Fibroblast of pulmonary artery (primary cell): ENCODE measurements around the gene SKA1.
"Not testable (repeated sequence)": the region's sequence is repeated elsewhere in the genome, so short reads cannot be mapped to it uniquely, and the experiment has no call there.

Experiments used
- DNase-seq: peaks from one replicate; pipeline ENCODE4 v3.0.0-alpha.2; 2010; ENCODE audit warnings: low read depth
- H3K4me3 ChIP-seq: replicated peaks from 2 replicates; pipeline ENCODE4 v1.5.1; 2011; ENCODE audit warnings: low read depth, mild to moderate bottlenecking, control low read depth, low read length, moderate library complexity
- TF ChIP-seq, protein P1 (sequence below): IDR thresholded peaks from 2 replicates; pipeline ENCODE4 v1.5.1; 2011; ENCODE audit warnings: mild to moderate bottlenecking, control low read depth, low read length, inconsistent platforms; ENCODE audit errors: missing control alignments

SKA1 gene

DNA sequence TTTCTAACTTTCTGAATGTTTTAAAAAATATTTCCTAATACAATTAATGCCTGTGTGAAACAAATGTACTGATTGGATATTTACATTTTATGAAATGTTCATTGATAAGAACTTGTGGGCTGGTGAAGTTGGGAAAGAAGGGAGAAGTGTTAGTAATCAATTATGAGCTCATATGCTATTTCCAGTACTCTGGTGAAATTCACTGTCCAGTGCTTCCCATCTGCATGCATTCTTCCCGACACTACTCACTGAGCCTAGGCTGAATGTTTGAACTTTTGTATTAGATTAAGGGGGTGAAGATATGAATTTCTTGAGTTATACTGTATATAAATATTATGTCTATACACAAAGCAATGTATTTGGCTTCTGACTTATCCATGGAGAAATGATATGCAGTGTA is 36.0 kb downstream of the SKA1 start:
- no peak overlapping the region for H3K4me3 ChIP-seq
- TF ChIP-seq, protein P1, sequence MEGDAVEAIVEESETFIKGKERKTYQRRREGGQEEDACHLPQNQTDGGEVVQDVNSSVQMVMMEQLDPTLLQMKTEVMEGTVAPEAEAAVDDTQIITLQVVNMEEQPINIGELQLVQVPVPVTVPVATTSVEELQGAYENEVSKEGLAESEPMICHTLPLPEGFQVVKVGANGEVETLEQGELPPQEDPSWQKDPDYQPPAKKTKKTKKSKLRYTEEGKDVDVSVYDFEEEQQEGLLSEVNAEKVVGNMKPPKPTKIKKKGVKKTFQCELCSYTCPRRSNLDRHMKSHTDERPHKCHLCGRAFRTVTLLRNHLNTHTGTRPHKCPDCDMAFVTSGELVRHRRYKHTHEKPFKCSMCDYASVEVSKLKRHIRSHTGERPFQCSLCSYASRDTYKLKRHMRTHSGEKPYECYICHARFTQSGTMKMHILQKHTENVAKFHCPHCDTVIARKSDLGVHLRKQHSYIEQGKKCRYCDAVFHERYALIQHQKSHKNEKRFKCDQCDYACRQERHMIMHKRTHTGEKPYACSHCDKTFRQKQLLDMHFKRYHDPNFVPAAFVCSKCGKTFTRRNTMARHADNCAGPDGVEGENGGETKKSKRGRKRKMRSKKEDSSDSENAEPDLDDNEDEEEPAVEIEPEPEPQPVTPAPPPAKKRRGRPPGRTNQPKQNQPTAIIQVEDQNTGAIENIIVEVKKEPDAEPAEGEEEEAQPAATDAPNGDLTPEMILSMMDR = no peak
- DNase-seq = peak; percentile 81

DNA sequence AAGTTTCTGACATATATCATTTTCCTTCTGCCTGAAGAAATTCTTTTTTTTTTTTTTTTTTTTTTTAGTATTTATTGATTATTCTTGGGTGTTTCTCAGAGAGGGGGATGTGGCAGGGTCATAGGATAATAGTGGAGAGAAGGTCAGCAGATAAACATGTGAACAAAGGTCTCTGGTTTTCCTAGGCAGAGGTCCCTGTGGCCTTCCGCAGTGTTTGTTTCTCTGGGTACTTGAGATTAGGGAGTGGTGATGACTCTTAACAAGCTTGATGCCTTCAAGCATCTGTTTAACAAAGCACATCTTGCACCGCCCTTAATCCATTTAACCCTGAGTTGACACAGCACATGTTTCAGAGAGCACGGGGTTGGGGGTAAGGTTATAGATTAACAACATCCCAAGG is 42.0 kb downstream of the SKA1 start:
- H3K4me3 ChIP-seq, DNase-seq: not testable (repeated sequence)

DNA sequence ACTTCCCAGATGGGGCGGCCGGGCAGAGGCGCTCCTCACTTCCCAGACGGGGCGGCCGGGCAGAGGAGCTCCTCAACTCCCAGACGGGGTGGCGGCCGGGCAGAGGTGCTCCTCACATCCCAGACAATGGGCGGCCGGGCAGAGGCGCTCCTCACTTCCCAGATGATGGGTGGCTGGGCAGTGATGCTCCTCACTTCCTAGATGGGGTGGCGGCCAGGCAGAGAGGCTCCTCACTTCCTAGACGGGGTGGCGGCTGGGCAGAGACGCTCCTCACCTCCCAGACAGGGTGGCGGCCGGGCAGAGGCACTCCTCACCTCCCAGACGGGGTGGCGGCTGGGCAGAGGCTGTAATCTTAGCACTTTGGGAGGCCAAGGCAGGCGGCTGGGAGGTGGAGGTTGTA is 42.9 kb downstream of the SKA1 start:
- H3K4me3 ChIP-seq, DNase-seq: not testable (repeated sequence)

DNA sequence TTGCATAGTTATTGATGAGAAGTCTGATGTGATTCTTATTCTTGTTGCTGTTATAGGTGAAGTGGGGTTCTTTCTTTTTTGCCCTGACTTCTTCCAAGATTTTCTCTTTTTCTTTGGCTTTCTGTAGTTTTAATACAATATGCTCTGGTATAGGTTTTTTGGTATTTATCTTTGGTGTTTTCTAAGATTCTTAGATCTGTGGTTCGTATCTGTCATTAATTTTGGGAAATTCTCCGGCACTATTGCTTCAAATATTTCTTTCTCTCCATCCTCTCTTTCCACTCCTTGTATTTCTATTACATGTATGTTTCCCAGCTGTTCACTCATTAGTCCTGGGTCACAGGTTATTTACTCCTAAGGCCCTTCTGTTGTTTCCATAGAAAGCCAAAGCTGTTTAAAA is 43.8 kb downstream of the SKA1 start:
- TF ChIP-seq, protein P1 = no peak
- H3K4me3 ChIP-seq = no peak overlapping the region
- no peak for DNase-seq

DNA sequence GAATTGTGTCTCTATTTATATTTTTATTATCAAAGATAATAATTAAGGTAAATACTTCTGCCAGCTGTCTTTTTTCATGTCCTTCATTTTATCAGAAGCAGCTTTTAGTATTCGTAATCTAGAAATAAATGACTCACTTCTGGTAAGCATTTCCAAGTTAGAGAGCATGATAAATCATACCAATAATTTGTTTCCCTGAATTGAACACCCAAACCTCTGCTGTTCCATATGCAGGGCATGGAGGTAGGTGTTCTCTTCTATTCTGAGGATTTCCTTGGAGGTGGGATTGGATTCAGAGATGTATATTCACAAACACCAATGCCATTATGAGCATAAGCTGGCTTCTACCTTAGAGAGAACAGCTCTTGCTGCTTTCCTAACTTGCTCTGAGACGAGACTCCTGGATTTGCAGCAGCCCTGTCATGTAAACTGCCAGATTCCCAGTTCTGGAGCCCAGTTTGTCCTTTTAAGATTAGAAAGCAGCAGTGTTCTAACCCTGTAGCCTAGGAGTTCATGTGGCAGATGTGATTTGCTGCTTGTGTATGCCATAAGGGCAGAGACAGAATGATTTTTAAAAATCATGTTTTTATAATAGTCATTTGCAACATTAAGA is 47.5 kb downstream of the SKA1 start:
- H3K4me3 ChIP-seq = no peak overlapping the region
- peak; percentile 31 for DNase-seq
- TF ChIP-seq, protein P1 = no peak

DNA sequence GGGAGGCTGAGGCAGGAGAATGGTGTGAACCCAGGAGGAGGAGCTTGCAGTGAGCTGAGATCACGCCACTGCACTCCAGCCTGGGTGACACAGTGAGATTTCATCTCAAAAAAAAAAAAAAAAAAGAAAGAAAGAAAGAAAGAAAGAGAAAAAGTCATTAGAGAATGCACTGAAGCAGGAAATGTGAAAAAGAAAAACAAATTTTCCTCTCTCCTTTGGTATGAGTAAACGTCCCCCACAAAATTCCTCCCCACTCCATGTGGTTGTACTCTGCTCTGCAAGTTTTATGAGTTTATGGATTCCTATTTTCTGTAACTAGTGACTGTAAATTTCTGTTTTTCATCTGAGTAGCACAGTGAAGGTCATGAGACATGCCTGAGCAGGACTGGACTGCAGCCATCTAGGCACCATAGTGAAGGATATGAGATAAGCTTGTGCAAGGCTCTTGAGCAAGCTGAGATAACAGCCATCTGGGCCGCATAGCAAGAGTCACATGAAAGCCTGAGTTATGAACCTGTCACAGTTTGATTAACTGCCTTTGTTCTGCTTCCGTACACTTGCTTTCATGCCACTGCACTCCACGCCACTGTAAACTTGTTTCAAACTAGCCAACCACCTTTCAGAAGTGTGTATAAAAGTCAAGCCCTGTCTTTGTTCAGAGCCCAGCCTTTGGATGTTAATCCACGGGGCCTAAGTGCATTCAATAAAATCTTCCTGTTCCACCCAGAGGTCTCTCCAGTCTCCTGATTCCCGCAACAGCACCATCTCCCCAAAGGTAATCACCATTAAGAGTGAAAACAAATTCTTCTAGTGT is 50.2 kb downstream of the SKA1 start:
- DNase-seq = peak; percentile 98
- H3K4me3 ChIP-seq = no peak overlapping the region
- TF ChIP-seq, protein P1 = peak; percentile 3

DNA sequence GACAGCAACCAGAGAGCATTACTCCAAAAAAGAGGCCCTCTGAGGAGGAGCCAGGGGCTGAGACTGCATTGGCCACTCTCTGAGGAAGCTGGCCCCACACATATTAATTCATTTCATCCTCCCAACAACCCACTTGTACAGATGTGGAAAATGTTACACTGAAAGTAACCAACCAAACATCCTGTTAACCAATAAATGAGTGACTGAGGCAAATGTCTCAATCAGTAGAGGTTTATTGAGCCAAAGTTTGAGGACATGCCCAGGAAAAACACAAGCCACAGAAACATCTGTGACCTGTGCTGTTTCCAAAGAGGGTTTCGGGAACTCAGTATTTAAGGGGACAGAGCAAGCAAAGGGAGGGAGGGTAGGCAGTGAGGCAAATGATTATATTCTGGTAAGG is 53.0 kb downstream of the SKA1 start:
- TF ChIP-seq, protein P1 = no peak
- no peak for DNase-seq

More for the DNA sequence above, 53.0 kb downstream of the SKA1 start:
- no peak overlapping the region for H3K4me3 ChIP-seq
